ENCODE measurements around the gene KDM4C.

- TF ChIP-seq CTCF (IDR thresholded peaks at IDR 0.05) (no peak), POLR2A (IDR thresholded peaks at IDR 0.05) (no peak)
These were observed 164.4 kb downstream of the KDM4C start for GRCh38 chr9:6922124-6922676.
